ENCODE measurements around the gene SEPTIN8.

Gene SEPTIN8

GRCh38 chr5:132816083-132816482 is 39.0 kb upstream of the SEPTIN8 start:
- DNase-seq (ENCODE audit: low read depth) = no peak
- TF ChIP-seq CTCF (conservative IDR thresholded peaks at IDR 0.05; ENCODE audit: low read length) = no peak
- no peak overlapping the region for H3K4me3 ChIP-seq (ENCODE audit: low read length)

GRCh38 chr5:132815454-132815853 is 38.4 kb upstream of the SEPTIN8 start:
- TF ChIP-seq CTCF (conservative IDR thresholded peaks at IDR 0.05; ENCODE audit: low read length) = no peak
- peak; percentile 29 for DNase-seq (ENCODE audit: low read depth)
- H3K4me3 ChIP-seq (ENCODE audit: low read length) = no peak overlapping the region

- no peak for TF ChIP-seq CTCF (conservative IDR thresholded peaks at IDR 0.05; ENCODE audit: low read length)
- H3K4me3 ChIP-seq (ENCODE audit: low read length) = no peak overlapping the region
- no peak for DNase-seq (ENCODE audit: low read depth)
Observed at GRCh38 chr5:132814503-132815294, 37.7 kb upstream of the SEPTIN8 start.

- no peak for DNase-seq (ENCODE audit: low read depth)
- H3K4me3 ChIP-seq (ENCODE audit: low read length) = no peak overlapping the region
- no peak for TF ChIP-seq CTCF (conservative IDR thresholded peaks at IDR 0.05; ENCODE audit: low read length)
Observed at GRCh38 chr5:132813599-132814502, 36.8 kb upstream of the SEPTIN8 start.

- DNase-seq (ENCODE audit: low read depth) = no peak
- no peak within 1 kb of the TSS for H3K4me3 ChIP-seq (ENCODE audit: low read length)
Observed at GRCh38 chr5:132812781-132813598, 36.0 kb upstream of the SEPTIN8 start, which contains the start of gene SOWAHA. SOWAHA (plus strand) TSS chr5:132813302; CDS start chr5:132813622, 320 bp downstream.

More at GRCh38 chr5:132812781-132813598, 36.0 kb upstream of the SEPTIN8 start, which contains the start of gene SOWAHA:
- TF ChIP-seq CTCF (conservative IDR thresholded peaks at IDR 0.05; ENCODE audit: low read length) = no peak
